Hepatocyte (in vitro differentiated cells): ENCODE measurements around the gene ZSCAN18. TPM values are rescaled to one million over a fixed set of nuclear protein-coding genes. Genes with fewer than 3 reads are reported as not detected.
A peak's percentile ranks its signal among the peaks of the same experiment; 100 is the strongest.
"Not testable (repeated sequence)": the region's sequence is repeated elsewhere in the genome, so short reads cannot be mapped to it uniquely, and the experiment has no call there.

Experiments
- DNase-seq: peaks from one replicate; pipeline ENCODE4 v3.0.0-alpha.2; 2016; ENCODE audit warnings: low spot score
- H2AFZ ChIP-seq: fragments of 200-600 bp; sonication (generic); 2 replicates; pipeline ENCODE4 v1.6.0; 2016; ENCODE audit warnings: antibody characterized with exemption, mild to moderate bottlenecking
- H3K27ac ChIP-seq: fragments of 200-600 bp; sonication (generic); 2 replicates; pipeline ENCODE4 v1.5.1; 2016; ENCODE audit warnings: mild to moderate bottlenecking
- H3K27me3 ChIP-seq: fragments of 200-600 bp; sonication (generic); 2 replicates; pipeline ENCODE4 v1.6.1; 2016
- H3K36me3 ChIP-seq: fragments of 200-600 bp; sonication (generic); replicated peaks from 2 replicates; pipeline ENCODE4 v1.5.1; 2016; ENCODE audit warnings: low read depth; ENCODE audit not compliant: insufficient read depth
- H3K4me1 ChIP-seq: fragments of 200-600 bp; sonication (generic); 2 replicates; pipeline ENCODE4 v1.5.1; 2016; ENCODE audit warnings: mild to moderate bottlenecking, moderate library complexity; ENCODE audit not compliant: insufficient read depth
- H3K4me2 ChIP-seq: fragments of 200-600 bp; sonication (generic); 2 replicates; pipeline ENCODE4 v1.6.0; 2016
- H3K4me3 ChIP-seq: fragments of 200-600 bp; sonication (generic); 2 replicates; pipeline ENCODE4 v1.5.1; 2016; ENCODE audit warnings: mild to moderate bottlenecking
- H3K79me2 ChIP-seq: fragments of 200-600 bp; sonication (generic); 2 replicates; pipeline ENCODE4 v1.6.0; 2017; ENCODE audit warnings: mild to moderate bottlenecking
- H3K9me2 ChIP-seq: fragments of 200-600 bp; sonication (generic); replicated peaks from 2 replicates; pipeline ENCODE4 v1.6.0; 2017; ENCODE audit warnings: mild to moderate bottlenecking; ENCODE audit not compliant: insufficient read depth
- H3K9me3 ChIP-seq: fragments of 200-600 bp; sonication (generic); 2 replicates; pipeline ENCODE4 v1.5.1; 2016; ENCODE audit warnings: low read depth, mild to moderate bottlenecking
- H4K20me1 ChIP-seq: fragments of 200-600 bp; sonication (generic); 2 replicates; pipeline ENCODE4 v1.6.0; 2016; ENCODE audit warnings: mild to moderate bottlenecking; ENCODE audit not compliant: insufficient read depth, poor library complexity, severe bottlenecking
- EZH2 ChIP-seq: fragments of 200-600 bp; sonication (generic); IDR thresholded peaks from 2 replicates; pipeline ENCODE4 v1.6.1; 2016; ENCODE audit warnings: antibody characterized with exemption, mild to moderate bottlenecking, borderline replicate concordance
- EZH2phosphoT487 ChIP-seq: fragments of 200-600 bp; sonication (generic); IDR thresholded peaks from one replicate; pipeline ENCODE4 v1.6.1; 2018; ENCODE audit warnings: antibody characterized with exemption, mild to moderate bottlenecking, low read depth, moderate library complexity; ENCODE audit not compliant: unreplicated experiment, severe bottlenecking
- WGBS: methylation state at CpG from one replicate; pipeline ENCODE4 v1.1.6; 2016; ENCODE audit warnings: low lambda C conversion rate; ENCODE audit errors: missing lambda C conversion rate; 5-methylcytosine and 5-hydroxymethylcytosine counted together
- polyA plus RNA-seq: library from polyadenylated mRNA; unstranded; fragments of >200 nt; fragmentation: Nextera tagmentation; extraction: Ambion mirVana; gene quantifications from 2 replicates; pipeline ENCODE4 v1.2.1, GENCODE V29; 2016
- total RNA-seq: library from RNA; depleted of rRNA; stranded (reverse); fragments of >200 nt; gene quantifications from 2 replicates; pipeline ENCODE4 v1.2.3, GENCODE V29; 2014
- TF ChIP-seq, protein P1 (sequence below): fragments of 200-600 bp; sonication (generic); IDR thresholded peaks from 2 replicates; pipeline ENCODE4 v1.5.1; 2016; ENCODE audit warnings: antibody characterized with exemption, mild to moderate bottlenecking; ENCODE audit not compliant: poor library complexity

Gene ZSCAN18, protein sequence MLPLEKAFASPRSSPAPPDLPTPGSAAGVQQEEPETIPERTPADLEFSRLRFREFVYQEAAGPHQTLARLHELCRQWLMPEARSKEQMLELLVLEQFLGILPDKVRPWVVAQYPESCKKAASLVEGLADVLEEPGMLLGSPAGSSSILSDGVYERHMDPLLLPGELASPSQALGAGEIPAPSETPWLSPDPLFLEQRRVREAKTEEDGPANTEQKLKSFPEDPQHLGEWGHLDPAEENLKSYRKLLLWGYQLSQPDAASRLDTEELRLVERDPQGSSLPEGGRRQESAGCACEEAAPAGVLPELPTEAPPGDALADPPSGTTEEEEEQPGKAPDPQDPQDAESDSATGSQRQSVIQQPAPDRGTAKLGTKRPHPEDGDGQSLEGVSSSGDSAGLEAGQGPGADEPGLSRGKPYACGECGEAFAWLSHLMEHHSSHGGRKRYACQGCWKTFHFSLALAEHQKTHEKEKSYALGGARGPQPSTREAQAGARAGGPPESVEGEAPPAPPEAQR
- 30.4 and 49.8 TPM in 2 replicates for total RNA-seq
- polyA plus RNA-seq, result 51.8 and 59.1 TPM in 2 replicates

DNA sequence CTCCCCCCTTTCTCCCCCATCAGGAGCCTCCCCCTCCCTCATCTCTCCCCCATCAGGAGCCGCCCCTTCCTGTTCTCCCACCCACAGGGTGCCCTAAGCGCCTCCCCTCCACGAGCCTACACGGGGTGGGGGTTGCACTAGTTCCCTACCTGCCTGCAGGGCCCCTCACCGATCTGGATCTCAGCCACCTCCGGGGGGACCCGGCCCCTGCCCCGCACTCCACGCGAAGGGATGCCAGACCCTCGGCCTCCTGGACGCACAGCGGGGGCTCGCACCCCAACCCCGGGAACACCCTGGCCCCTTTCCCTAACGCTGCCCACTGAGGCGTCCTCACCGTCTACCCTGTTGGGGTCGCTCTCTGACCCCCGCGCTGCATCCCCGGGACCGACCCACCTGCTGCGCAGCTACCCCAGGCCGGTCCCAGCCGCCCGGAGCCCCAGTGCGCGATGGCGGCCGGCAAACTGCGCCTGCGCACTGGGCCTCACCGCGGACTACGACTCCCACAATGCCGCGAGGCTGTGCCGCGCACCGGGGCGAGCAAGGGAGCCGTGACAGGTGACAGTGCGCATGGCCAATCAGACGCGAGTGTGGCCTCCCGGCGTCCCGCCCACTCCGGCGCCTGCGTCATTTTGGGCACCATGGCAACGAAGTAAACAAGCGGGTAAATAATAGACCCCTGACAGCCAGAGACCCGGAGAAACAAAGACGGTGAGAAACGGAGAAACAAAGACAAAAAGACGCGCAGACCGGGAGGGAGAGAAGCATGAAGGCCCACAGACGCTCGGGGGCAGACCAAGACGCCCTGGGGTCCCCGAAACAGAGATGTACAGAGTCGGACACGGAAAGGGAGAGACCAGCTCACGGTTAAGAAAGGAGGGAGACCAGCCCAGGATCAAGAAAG is at the start of gene ZSCAN18:
ZSCAN18 (minus strand) TSS at position 451 of the 901 bp plus-strand sequence. CDS start 7,964 bp downstream, outside the sequence.
- peak within 1 kb of the TSS; percentile 73 for H2AFZ ChIP-seq
- H3K4me2 ChIP-seq, result peak within 1 kb of the TSS; percentile 88
- H3K79me2 ChIP-seq, result peaks cover 16% of the 10 kb centered on the region
- peak; percentile 99 for DNase-seq
- no peaks in the 10 kb centered on the region for H3K9me3 ChIP-seq
- no peaks in the 10 kb centered on the region for H3K4me1 ChIP-seq
- no peaks in the 10 kb centered on the region for H3K27me3 ChIP-seq
- 2% methylated on average over 54 of the region's 67 CpGs for WGBS
- TF ChIP-seq EZH2phosphoT487 (no peak), EZH2 (no peak)
- TF ChIP-seq, protein P1, sequence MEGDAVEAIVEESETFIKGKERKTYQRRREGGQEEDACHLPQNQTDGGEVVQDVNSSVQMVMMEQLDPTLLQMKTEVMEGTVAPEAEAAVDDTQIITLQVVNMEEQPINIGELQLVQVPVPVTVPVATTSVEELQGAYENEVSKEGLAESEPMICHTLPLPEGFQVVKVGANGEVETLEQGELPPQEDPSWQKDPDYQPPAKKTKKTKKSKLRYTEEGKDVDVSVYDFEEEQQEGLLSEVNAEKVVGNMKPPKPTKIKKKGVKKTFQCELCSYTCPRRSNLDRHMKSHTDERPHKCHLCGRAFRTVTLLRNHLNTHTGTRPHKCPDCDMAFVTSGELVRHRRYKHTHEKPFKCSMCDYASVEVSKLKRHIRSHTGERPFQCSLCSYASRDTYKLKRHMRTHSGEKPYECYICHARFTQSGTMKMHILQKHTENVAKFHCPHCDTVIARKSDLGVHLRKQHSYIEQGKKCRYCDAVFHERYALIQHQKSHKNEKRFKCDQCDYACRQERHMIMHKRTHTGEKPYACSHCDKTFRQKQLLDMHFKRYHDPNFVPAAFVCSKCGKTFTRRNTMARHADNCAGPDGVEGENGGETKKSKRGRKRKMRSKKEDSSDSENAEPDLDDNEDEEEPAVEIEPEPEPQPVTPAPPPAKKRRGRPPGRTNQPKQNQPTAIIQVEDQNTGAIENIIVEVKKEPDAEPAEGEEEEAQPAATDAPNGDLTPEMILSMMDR, result peak; percentile 2
- H3K4me3 ChIP-seq, result peak within 1 kb of the TSS; percentile 73
- no peaks in the 10 kb centered on the region for H3K36me3 ChIP-seq
- no peaks in the 10 kb centered on the region for H3K9me2 ChIP-seq
- H3K27ac ChIP-seq, result peak within 1 kb of the TSS; percentile 96
- H4K20me1 ChIP-seq, result no peaks in the 10 kb centered on the region

DNA sequence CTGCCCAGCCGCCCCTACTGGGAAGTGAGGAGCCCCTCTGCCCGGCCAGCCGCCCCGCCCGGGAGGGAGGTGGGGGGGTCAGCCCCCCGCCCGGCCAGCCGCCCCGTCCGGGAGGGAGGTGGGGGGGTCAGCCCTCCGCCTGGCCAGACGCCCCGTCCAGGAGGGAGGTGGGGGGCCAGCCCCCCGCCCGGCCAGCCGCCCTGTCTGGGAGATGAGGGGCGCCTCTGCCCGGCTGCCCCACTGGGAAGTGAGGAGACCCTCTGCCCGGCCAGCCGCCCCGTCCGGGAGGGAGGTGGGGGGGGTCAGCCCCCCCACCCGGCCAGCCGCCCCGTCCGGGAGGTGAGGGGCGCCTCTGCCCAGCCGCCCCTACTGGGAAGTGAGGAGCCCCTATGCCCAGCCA is 49.4 kb upstream of the ZSCAN18 start:
- H2AFZ ChIP-seq, H3K27ac ChIP-seq, H3K4me3 ChIP-seq, H4K20me1 ChIP-seq, H3K4me2 ChIP-seq, H3K4me1 ChIP-seq, H3K27me3 ChIP-seq, H3K36me3 ChIP-seq, H3K9me2 ChIP-seq, DNase-seq: not testable (repeated sequence)
- WGBS, result no CpG with 5 or more reads among the region's 28 CpGs
- Histone ChIP-seq H3K79me2 (peaks cover 69% of the 10 kb centered on the region), H3K9me3 (peaks cover 55% of the 10 kb centered on the region)

DNA sequence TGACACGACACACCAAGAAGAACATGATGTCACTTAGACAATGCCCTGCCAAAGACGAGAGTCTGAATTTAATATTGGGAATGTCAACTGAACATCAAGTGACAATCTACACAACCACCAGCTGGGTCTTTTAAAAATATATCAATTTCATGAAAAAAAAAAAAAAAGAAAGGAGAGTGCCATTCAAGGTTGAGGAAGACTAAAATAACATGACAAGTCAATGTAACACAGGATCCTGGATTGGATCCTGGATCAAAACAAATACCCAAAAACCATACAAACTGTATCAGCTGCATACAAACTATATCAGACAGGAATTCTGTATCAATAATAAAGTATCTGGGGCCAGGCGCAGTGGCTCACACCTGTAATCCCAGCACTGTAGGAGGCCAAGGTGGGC is 47.8 kb upstream of the ZSCAN18 start:
- H3K27ac ChIP-seq, result no peak overlapping the region
- peaks cover 6% of the 10 kb centered on the region for H3K4me1 ChIP-seq
- peaks cover 53% of the 10 kb centered on the region for H3K79me2 ChIP-seq
- no peaks in the 10 kb centered on the region for H3K9me2 ChIP-seq
- 94% methylated on average over 3 of the region's 3 CpGs for WGBS
- no peak overlapping the region for H3K4me3 ChIP-seq
- H2AFZ ChIP-seq, result no peak overlapping the region
- DNase-seq, result no peak
- H3K9me3 ChIP-seq, result peaks cover 63% of the 10 kb centered on the region
- H3K36me3 ChIP-seq, result peaks cover 7% of the 10 kb centered on the region
- H4K20me1 ChIP-seq, result no peaks in the 10 kb centered on the region
- H3K27me3 ChIP-seq, result no peaks in the 10 kb centered on the region
- no peak overlapping the region for H3K4me2 ChIP-seq
- TF ChIP-seq EZH2phosphoT487, result no peak
- TF ChIP-seq, protein P1, result no peak
- no peak for TF ChIP-seq EZH2
